ENCODE results near the gene SLC17A5. TPM values are rescaled to one million over a fixed set of nuclear protein-coding genes. Genes with fewer than 3 reads are reported as not detected.
"Not testable (repeated sequence)": the region's sequence is repeated elsewhere in the genome, so short reads cannot be mapped to it uniquely, and the experiment has no call there.

Gene SLC17A5
- polyA plus RNA-seq, 1 donor: 72.9 TPM

GRCh38 chr6:73558624-73559398 is 95.0 kb downstream of the SLC17A5 start:
- WGBS (ENCODE audit: insufficient coverage, low lambda C conversion rate): 63% methylated on average over 1 of the region's 4 CpGs
- Histone ChIP-seq H3K9me3 (ENCODE audit: control insufficient read depth, low read depth, low read length) (no peaks in the 10 kb centered on the region), H3K36me3 (ENCODE audit: control insufficient read depth, insufficient read depth, low read length) (no peaks in the 10 kb centered on the region), H3K4me3 (ENCODE audit: low read length) (no peak overlapping the region), H3K27ac (ENCODE audit: low read length) (no peak overlapping the region), H3K27me3 (ENCODE audit: control insufficient read depth, insufficient read depth, low read length) (no peaks in the 10 kb centered on the region), H3K4me1 (ENCODE audit: control insufficient read depth, insufficient read depth, low read length) (no peaks in the 10 kb centered on the region)
- DNase-seq: no peak

GRCh38 chr6:73556836-73557235 is 97.0 kb downstream of the SLC17A5 start:
- Histone ChIP-seq H3K36me3 (ENCODE audit: control insufficient read depth, insufficient read depth, low read length) (no peaks in the 10 kb centered on the region), H3K4me3 (ENCODE audit: low read length) (no peak overlapping the region), H3K9me3 (ENCODE audit: control insufficient read depth, low read depth, low read length) (no peaks in the 10 kb centered on the region), H3K27ac (ENCODE audit: low read length) (no peak overlapping the region), H3K27me3 (ENCODE audit: control insufficient read depth, insufficient read depth, low read length) (no peaks in the 10 kb centered on the region), H3K4me1 (ENCODE audit: control insufficient read depth, insufficient read depth, low read length) (no peaks in the 10 kb centered on the region)
- no peak for DNase-seq
- no CpG with 5 or more reads among the region's 1 CpG for WGBS (ENCODE audit: insufficient coverage, low lambda C conversion rate)

GRCh38 chr6:73555380-73555949 is 98.3 kb downstream of the SLC17A5 start:
- WGBS (ENCODE audit: insufficient coverage, low lambda C conversion rate): no CpG with 5 or more reads among the region's 11 CpGs
- DNase-seq; H3K9me3 ChIP-seq (ENCODE audit: control insufficient read depth, low read depth, low read length): not testable (repeated sequence)

GRCh38 chr6:73551115-73551514 is 102.7 kb downstream of the SLC17A5 start:
- not testable (repeated sequence) for H3K9me3 ChIP-seq (ENCODE audit: control insufficient read depth, low read depth, low read length); H3K36me3 ChIP-seq (ENCODE audit: control insufficient read depth, insufficient read depth, low read length); H3K4me3 ChIP-seq (ENCODE audit: low read length); H3K27ac ChIP-seq (ENCODE audit: low read length); DNase-seq; H3K27me3 ChIP-seq (ENCODE audit: control insufficient read depth, insufficient read depth, low read length); H3K4me1 ChIP-seq (ENCODE audit: control insufficient read depth, insufficient read depth, low read length)
- 72% methylated on average over 2 of the region's 4 CpGs for WGBS (ENCODE audit: insufficient coverage, low lambda C conversion rate)

More at GRCh38 chr6:73555380-73555949, 98.3 kb downstream of the SLC17A5 start:
- H3K27ac ChIP-seq (ENCODE audit: low read length); H3K27me3 ChIP-seq (ENCODE audit: control insufficient read depth, insufficient read depth, low read length); H3K36me3 ChIP-seq (ENCODE audit: control insufficient read depth, insufficient read depth, low read length); H3K4me1 ChIP-seq (ENCODE audit: control insufficient read depth, insufficient read depth, low read length); H3K4me3 ChIP-seq (ENCODE audit: low read length): not testable (repeated sequence)

GRCh38 chr6:73548458-73549446 is 105.0 kb downstream of the SLC17A5 start:
- no peaks in the 10 kb centered on the region for H3K36me3 ChIP-seq (ENCODE audit: control insufficient read depth, insufficient read depth, low read length)
- no peak overlapping the region for H3K4me3 ChIP-seq (ENCODE audit: low read length)
- H3K27ac ChIP-seq (ENCODE audit: low read length): no peak overlapping the region
- 60% methylated on average over 1 of the region's 12 CpGs for WGBS (ENCODE audit: insufficient coverage, low lambda C conversion rate)
- H3K4me1 ChIP-seq (ENCODE audit: control insufficient read depth, insufficient read depth, low read length): no peaks in the 10 kb centered on the region
- DNase-seq: no peak
- no peaks in the 10 kb centered on the region for H3K27me3 ChIP-seq (ENCODE audit: control insufficient read depth, insufficient read depth, low read length)
- H3K9me3 ChIP-seq (ENCODE audit: control insufficient read depth, low read depth, low read length): no peaks in the 10 kb centered on the region

GRCh38 chr6:73547036-73547435 is 106.8 kb downstream of the SLC17A5 start:
- no peak overlapping the region for H3K4me3 ChIP-seq (ENCODE audit: low read length)
- no CpG with 5 or more reads among the region's 1 CpG for WGBS (ENCODE audit: insufficient coverage, low lambda C conversion rate)
- no peak overlapping the region for H3K27ac ChIP-seq (ENCODE audit: low read length)
- no peaks in the 10 kb centered on the region for H3K9me3 ChIP-seq (ENCODE audit: control insufficient read depth, low read depth, low read length)
- H3K27me3 ChIP-seq (ENCODE audit: control insufficient read depth, insufficient read depth, low read length): no peaks in the 10 kb centered on the region
- H3K4me1 ChIP-seq (ENCODE audit: control insufficient read depth, insufficient read depth, low read length): no peaks in the 10 kb centered on the region
- no peak for DNase-seq
- no peaks in the 10 kb centered on the region for H3K36me3 ChIP-seq (ENCODE audit: control insufficient read depth, insufficient read depth, low read length)

Other genes with a start within 250 kb of the SLC17A5 start
- gene CGAS, start 201.7 kb downstream of the SLC17A5 start, polyA plus RNA-seq: 2.8 TPM
- gene MTO1, start 192.3 kb downstream of the SLC17A5 start, polyA plus RNA-seq: 24.0 TPM
- gene EEF1A1, start 133.0 kb downstream of the SLC17A5 start, polyA plus RNA-seq: 17,872 TPM
- gene CD109, start 42.2 kb upstream of the SLC17A5 start, polyA plus RNA-seq: 4.7 TPM